Activated CD4-positive, CD25-positive, alpha-beta regulatory T cell (primary cell): ENCODE results near the gene PTCRA.
"Not testable (repeated sequence)": the region's sequence is repeated elsewhere in the genome, so short reads cannot be mapped to it uniquely, and the experiment has no call there.

ENCODE experiments used
- DNase-seq, 4 experiments: peaks; one replicate each; lab custom pipeline; 2025; lab: John Stamatoyannopoulos, UW

PTCRA gene, protein sequence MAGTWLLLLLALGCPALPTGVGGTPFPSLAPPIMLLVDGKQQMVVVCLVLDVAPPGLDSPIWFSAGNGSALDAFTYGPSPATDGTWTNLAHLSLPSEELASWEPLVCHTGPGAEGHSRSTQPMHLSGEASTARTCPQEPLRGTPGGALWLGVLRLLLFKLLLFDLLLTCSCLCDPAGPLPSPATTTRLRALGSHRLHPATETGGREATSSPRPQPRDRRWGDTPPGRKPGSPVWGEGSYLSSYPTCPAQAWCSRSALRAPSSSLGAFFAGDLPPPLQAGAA

DNA sequence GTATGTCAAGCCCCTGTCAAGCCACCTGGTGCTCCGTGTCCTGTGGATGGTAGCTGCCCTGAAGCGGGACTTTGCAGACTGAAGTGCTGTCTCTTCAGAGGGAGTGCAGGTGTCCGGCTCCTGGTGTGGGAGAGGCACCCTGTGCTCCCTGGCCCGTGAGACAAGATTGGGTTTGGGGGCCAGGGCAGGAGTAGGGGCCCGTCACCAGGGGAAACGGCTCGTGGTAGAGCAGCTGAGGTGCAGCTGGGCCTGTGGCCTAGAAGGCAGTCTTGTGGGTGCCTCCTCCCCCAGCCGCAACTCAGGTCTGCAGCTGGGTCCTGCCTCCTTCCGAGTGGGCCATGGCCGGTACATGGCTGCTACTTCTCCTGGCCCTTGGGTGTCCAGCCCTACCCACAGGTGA lies at the start of gene PTCRA:
TSS of gene PTCRA (plus strand) at position 322 of the 400 bp plus-strand sequence. CDS start at position 339, 17 bp downstream.
- no peak for DNase-seq

DNA sequence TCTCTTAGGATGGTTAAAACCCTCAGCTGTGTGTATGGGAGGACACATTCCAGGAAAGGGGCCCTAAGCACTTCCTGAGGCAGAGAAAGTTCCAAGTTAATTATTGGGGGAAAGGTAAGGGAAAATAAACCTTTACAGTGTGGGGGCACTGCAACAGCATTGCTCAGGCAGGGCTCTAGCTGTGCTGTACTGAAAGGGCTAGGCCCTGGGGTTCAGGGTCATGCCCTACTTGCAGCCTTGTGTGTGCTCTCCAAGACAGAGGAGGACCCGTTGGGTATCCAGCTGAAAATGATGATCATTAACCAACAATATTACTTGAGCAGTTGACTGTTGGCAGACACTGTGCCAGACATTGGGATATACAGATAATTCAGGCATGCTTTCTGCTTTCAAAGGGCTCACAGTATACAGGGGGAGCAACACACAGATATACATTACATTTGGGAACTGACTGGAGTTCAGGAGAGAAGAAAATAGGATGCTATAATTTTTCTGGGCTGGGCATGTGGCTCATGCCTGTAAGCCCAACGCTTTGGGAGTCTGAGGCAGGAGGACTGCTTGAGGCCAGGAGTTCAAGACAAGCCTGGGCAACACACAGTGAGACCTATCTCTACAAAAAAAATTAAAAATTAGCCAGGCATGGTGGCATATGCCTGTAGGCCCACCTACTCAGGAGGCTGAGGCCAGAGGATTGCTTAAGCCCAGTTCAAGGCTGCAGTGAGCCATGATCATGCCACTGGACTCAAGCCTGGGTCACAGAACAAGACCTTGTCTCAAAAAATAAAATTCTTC lies 45.5 kb upstream of the PTCRA start:
- DNase-seq = no peak

DNA sequence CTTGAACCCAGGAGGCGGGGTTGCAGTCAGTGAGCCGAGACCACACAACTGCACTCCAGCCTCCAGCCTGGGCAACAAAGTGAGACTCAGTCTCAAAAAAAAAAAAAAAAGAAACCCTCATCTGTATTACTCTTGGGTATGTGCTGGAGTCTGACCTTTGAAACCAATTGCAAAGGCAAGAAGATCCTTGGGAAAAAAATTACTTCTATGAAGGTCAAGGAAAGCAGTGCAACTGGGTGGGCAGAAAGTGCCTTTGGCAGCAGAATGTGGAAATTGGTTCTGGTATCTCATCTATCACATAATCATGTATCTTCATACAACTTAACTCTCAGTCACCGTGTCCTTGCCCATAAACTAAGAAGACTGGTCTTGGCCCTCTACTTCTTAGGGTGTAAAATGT lies 44.1 kb upstream of the PTCRA start:
- no peak for DNase-seq

DNA sequence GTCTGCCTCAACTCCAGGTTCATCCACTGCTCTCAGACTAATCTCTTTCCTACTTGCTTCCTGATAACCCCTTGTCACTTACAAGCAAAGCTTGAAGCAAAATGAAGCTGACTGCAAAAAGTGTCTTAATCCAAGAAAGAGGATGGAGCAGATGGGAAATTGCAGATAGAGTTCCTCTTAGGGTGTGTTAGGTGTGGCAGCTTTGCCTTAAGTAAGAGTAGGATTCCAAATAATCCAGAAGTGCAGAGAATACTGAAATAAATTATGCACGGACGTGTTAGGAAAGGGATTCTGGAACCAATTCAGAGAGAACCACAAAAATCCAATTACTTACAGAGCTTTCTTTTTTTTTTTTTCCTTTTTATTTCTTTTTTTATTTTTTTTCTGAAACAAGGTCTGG lies 42.5 kb upstream of the PTCRA start:
- no peak for DNase-seq

DNA sequence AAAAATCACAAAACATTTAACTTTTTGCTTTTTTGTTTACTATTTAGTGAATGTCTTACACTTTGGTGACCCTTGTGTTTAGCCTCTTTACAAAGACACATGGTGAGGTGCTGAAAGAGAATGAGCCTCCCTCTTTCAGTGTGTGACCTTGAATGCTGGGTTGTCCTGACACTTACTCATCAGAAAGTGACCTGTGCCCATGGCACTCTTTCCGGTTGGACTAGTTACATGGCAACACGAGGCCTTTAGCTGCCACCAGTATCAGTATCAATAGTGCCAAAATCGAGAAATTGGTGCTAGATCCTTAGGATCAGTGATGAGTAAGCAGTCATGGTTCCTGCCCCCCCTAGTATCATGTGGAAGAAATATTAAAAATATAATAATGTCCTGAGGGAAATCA lies 38.2 kb upstream of the PTCRA start:
- DNase-seq = no peak

DNA sequence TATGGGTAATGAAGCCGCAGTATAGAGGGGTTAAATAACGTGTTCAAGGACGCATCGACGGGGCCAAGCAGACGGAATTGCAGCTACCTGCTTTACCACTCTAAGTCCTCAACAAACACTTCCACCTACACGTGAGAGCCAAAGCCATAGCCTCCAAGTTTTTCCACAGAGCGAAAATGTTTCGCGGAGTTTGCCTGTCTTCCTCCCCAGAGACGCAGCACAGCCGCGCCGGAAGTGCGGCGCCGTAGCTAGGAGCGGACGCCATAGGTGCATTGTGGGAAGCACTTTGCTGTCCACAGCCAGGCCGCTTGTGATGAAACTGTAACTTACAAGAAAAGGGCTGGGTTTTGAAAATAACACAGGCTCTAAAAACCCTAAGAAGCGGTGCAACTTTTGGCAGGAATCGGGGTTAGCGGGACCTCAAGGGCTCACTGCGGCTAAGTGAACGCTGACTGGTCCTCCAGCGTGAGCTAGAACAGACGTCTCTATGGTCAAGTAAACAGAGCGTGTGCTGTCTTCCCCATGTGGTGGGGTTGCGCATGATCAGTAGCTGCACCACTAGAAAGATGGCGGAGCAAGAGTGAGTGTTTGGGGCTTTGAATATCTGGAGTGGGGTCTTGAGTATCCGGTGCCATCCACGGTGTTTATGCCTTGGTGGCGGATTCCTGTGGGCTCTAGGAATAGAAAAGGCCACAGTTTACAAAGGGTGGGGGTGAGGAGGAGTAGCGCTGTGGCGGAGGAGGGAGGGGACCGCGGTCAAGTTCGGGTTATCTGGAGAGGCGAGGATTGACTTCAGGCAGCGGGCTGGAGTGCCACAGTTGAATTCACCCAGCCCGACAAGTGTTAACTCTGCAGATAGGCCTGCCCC lies 36.2 kb upstream of the PTCRA start, which contains the start of gene RPL7L1:
TSS of gene RPL7L1 (plus strand) at position 245 of the 868 bp plus-strand sequence. CDS start at position 540, 295 bp downstream.
- peak; percentile 58 to 80 (median 70) for DNase-seq

DNA sequence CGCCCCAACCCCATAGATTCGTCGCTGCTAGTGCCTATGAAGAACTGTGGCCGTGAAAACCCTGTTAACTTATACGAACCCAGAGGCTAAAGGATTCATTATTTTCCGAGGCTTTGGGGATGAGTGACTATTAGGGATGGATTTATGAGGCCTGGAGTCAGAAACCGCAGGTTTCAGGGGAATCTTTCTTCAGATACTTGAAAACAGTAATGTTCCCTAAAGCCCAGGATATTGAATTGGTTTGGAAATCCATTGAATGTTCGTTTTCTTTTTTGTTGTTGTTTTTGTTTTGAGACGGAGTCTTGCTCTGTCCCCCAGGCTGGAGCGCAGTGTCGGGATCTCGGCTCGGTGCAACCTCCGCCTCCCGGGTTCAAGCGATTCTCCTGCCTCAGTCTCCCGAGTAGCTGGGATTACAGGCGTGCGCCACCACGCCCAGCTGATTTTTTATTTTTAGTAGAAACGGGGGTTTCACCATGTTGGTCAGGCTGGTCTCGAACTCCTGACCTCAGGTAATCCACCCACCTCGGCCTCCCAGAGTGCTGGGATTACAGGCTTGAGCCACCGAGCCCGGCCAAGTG lies 35.5 kb upstream of the PTCRA start:
- not testable (repeated sequence) for DNase-seq

DNA sequence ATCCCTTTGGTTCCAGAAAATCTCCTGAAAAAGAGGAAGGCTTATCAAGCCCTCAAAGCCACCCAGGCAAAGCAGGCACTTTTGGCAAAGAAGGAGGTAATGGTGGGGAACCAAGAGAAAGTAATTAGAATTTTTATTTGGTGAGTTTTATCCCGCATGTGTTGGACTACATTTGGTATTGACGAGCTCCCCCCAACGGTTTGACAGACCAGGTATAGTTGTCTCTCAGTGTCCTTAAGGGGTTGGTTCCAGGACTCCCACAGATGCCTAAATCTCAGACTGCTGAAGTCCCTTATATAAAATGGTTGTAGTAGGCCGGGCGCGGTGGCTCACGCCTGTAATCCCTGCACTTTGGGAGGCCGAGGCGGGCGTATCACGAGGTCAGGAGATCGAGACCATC lies 35.0 kb upstream of the PTCRA start:
- not testable (repeated sequence) for DNase-seq

DNA sequence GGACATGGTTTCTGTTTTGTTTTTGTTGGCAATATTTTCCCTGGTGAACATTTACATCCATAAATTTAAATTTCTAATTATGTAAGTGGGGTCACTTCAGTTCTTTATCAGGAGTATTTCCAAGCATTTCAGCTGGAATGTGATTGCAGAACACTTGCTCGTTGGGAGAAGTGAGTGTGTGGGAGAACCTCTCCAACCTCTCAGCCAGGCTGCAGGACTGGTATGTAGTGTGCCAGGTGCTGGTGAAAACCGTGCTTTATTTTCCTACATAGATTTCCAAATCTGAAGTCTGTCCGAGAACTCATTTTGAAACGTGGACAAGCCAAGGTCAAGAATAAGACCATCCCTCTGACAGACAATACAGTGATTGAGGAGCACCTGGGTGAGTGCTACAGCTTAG lies 30.2 kb upstream of the PTCRA start:
- no peak for DNase-seq

DNA sequence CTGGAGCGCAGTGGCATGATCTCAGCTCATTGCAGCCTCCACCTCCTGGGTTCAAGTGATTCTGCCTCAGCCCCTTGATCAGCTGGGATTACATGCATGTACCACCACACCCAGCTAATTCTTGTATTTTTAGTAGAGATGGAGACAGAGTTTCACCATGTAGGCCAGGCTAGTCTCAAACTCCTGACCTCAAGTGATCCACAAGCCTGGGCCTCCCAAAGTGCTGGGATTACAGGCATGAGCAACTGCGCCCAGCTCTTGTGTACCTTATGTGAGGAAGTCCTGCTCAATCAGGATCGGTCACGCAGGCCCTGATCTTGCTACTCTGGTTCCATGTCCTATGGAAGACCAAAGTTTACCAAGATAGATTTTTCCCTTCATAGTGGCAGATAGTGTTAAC lies 27.7 kb upstream of the PTCRA start:
- not testable (repeated sequence) for DNase-seq

DNA sequence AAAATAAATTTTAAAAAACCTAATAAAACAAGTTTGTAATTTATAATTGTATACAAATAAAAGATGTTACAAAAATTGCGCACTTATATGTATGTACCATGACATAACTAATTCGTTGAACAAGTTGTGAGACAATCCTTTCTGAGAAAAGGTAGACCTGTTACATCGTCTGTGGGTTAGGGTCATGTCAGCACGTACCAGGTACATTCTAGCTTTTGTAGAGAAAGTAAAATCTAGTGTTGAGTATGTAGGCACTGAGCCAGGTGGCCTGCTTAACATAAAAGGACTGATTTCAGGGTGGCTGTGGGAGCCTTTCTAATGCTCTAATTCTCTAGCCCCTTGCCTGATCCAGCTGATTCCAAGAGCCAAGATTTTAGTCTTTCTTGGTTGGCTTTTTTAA lies 26.0 kb upstream of the PTCRA start:
- no peak for DNase-seq

DNA sequence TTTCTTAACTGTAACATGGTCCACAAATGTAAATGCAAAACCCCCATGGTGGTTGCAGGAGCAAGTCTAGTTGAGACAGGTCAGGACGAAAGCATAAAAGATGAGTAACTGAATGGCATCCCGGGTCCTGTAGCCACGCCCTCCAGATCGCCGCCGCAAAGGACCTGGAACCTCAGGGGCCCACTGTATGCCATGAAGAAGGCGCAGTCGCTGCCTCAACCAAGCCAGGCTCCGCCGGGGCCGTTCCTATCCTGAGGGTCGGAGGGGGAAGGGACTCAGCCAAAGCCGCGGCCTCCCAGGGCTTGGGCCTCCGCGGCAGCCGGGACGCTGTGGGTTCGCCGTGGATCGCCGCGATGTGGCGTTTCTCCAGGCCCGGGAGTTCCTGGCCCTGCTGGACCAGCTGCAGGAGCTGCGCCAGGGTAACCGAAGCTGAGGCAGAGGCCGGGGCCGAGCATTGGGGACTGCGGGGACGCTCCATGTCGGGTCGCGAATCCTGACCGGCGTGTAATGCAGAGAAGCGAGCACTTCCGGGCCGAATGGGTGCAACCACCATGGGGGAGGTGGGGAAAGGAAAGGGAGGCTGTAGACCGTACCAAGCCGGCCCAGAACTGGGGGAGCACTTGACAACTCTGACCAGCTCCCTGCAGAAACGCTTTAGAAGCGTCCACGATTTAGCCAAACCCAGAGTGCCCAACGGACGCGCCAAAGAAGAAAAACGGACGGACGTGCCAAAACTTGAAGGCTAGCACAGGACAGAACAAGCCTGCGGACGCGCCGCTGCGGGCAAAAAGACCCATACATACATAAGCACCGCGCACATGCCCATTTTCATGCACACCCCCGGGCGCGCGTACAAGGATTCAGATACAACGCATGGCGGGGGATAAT lies 25.3 kb upstream of the PTCRA start:
- peak; percentile 73 to 79 (median 76) for DNase-seq

DNA sequence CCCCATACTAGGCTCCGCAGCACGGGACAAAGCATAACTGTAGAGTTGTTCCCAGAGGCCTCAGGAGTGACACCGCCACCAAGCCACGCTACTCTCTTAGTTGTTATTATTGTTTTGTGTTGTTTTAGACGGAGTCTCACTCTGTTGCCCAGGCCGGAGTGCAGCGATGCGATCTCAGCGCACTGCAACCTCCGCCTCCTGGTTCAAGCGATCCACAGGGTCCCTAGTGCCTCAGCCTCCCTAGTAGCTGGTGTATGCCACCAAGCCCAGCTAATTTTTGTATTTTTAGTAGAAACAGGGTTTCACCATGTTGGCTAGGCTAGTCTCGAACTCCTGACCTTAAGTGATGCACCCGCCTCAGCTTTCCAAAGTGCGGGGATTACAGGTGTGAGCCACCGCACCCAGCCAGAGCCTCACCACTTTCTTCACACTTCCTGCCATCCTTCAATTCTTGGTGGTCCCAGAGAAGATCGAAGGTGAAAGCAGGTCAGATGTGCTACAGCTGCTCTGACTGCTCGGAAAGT lies 24.6 kb upstream of the PTCRA start:
- DNase-seq = no peak

DNA sequence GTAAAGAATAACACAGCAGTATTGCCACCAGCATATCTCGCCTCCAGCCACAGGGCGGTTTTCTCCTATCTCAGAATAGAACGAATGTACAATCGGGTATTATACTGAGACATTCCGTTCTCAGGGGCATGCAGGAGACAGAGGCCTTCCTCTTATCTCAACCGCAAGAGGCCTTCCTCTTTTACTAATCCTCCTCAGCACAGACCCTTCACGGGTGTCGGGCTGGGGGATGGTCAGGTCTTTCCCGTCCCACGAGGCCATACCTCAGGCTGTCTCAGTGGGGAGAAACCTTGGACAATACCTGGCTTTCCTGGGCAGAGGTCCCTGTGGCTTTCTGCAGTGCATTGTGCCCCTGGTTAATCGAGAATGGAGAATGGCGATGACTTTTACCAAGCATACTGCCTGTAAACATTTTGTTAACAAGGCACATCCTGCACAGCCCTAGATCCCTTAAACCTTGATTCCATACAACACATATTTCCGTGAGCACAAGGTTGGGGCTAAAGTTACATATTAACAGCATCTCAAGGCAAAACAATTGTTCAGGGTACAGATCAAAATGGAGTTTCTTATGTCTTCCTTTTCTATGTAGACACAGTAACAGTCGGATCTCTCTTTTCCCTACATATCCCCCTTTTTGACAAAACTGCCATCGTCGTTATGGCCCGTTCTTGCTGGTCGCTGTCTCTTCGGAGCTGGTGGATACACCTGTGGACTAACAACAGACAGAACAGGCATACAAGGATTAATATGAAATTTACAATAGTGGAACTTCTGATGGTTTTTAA lies 21.6 kb upstream of the PTCRA start:
- not testable (repeated sequence) for DNase-seq

DNA sequence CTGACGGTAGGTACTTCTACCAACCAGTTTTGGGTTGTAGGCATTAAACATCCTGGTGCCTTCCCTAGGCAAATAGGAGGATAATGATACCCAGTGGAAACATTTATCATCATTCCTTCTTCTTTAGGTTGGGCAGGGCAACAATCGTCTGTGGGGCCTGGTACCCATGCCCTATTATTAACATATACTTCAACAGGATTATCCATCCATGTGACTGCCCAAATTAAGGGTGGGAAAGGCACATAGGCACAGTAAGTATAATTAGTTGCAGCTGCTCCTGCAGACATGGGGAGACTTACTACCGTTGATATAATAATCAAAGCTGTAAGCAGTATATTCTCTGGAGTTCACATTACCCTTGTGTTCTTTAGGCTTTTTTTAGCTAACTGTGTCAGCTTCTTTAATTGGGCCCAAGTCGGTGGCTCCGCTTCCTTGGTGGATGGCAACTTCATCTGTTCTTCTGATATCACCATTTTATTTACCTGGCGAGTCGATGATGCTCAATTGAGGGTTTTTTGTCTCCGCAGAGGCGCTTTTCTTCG lies 19.6 kb upstream of the PTCRA start:
- DNase-seq = no peak

DNA sequence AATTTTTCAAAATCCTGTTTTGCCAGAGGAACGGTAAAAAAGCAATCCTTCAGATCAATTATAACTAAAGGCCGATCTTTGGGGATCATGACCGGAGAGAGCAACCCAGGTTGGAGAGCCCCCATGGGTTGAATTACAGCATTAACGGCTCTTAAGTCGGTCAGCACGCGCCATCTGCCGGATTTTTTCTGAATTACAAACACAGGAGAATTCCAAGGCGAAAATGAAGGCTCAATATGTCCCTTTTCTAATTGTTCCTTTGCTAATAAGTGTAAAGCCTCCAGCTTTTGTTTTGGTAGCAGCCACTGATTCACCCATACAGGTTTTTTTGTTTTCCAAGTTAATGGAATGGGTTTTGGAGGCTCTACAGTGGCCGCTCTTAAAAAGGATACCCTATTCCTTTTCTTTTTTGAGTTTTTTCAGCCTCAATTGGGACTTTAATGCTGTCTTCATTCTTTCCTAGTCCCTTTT lies 16.9 kb upstream of the PTCRA start:
- DNase-seq = peak; percentile 37 to 51 (median 39)

DNA sequence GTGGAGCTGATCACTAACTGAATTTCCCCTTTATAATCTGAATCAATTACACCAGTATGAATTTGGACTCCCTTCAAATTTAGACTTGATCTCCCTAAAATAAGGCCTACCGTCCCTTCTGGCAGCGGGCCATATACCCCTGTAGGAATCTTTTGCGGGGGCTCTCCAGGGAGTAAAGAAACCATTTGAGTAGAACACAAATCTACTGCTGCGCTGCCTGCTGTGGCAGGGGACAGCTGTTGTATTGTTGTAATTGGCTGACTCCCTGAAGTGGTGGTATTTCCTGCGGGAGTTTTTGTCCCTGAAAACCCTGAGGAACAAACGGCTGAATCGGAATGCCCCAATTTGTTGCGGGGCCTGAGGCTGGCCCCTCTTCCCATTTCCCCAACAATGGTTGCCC lies 16.0 kb upstream of the PTCRA start:
- DNase-seq = no peak

DNA sequence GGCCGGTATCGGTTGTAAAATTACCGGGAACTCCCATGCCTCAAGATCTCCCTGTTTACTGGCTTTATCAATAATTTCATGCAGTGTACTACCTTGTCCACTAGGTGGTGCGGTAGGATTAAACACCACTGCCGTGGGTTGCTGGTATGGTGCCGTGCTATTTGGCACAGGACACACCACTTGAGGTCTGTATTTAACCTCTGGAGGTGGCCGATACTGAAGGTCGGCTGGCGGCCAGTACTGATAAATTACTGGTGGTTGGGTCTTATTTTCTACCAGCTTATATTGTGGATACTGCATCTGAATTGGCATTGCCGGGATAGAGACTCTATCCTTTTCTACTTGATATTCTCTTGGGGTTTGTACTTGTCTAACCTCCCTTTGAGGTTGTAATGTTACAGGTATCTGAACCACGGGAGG lies 14.3 kb upstream of the PTCRA start:
- DNase-seq = peak; percentile 15 to 45 (median 40)
